ENCODE data around the gene MRPL44. TPM values are rescaled to one million over a fixed set of nuclear protein-coding genes. Genes with fewer than 3 reads are reported as not detected.

Gene MRPL44
- total and polyA plus RNA-seq, 2 of the 13 experiments (the other 11 are each of a cell fraction or from before 2014, with no cell fraction given): 38.4 to 78.0 TPM

DNA sequence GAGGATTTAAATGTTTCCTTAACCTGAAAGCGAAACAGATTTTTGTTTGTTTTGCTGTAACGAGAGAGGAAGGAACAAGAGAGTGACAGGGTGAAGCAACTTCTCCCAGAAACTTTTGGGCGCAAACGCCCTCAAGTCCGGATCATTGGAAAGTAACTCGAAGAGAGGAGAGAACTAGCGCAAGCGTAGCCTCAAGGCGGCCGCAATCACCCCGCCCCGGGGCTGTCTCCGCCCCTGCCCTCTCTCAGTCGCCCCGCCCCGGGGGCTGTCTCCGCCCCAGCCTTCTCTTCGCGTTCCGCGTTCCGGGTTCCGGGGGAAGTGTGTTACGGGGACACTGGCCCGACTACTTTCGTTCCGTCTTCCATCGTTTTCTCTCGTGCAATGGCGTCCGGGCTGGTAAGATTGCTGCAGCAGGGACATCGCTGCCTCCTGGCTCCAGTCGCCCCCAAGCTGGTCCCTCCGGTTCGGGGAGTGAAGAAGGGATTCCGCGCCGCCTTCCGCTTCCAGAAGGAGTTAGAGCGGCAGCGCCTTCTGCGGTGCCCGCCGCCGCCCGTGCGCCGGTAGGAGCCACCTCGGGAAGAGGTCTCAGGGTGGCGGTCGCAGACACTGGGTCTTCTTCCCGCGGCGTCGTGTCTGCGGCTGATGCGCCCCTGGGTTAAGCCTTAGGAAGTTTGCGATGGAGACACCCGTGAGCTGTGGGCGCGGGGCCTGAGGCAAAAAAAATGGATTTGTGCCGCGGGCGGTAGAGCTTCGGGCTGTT, at the start of gene MRPL44 (continued):
- TF ChIP-seq ZNF781 (CRISPR knock-in tag; IDR thresholded peaks at IDR 0.05; ENCODE audit: borderline replicate concordance, not compliant biosample characterization): peak; percentile 98
- no peak for TF ChIP-seq PAF1 (CRISPR knock-in tag; IDR thresholded peaks at IDR 0.05)
- peak; percentile 96 for TF ChIP-seq ZNF709 (CRISPR knock-in tag; IDR thresholded peaks at IDR 0.05)
- peak; percentile 91 for TF ChIP-seq ZNF343 (CRISPR knock-in tag; IDR thresholded peaks at IDR 0.05)
- TF ChIP-seq, protein P1, sequence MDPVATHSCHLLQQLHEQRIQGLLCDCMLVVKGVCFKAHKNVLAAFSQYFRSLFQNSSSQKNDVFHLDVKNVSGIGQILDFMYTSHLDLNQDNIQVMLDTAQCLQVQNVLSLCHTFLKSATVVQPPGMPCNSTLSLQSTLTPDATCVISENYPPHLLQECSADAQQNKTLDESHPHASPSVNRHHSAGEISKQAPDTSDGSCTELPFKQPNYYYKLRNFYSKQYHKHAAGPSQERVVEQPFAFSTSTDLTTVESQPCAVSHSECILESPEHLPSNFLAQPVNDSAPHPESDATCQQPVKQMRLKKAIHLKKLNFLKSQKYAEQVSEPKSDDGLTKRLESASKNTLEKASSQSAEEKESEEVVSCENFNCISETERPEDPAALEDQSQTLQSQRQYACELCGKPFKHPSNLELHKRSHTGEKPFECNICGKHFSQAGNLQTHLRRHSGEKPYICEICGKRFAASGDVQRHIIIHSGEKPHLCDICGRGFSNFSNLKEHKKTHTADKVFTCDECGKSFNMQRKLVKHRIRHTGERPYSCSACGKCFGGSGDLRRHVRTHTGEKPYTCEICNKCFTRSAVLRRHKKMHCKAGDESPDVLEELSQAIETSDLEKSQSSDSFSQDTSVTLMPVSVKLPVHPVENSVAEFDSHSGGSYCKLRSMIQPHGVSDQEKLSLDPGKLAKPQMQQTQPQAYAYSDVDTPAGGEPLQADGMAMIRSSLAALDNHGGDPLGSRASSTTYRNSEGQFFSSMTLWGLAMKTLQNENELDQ (CRISPR knock-in tag; IDR thresholded peaks at IDR 0.05; ENCODE audit: borderline replicate concordance): peak; percentile 97; the same call in 1 of the 2 replicates
- TF ChIP-seq HCFC1 (IDR thresholded peaks at IDR 0.05; ENCODE audit: low read depth, low read length): peak; percentile 91
- TF ChIP-seq ISX (CRISPR knock-in tag; conservative IDR thresholded peaks at IDR 0.05): no peak
- TF ChIP-seq, protein P2, sequence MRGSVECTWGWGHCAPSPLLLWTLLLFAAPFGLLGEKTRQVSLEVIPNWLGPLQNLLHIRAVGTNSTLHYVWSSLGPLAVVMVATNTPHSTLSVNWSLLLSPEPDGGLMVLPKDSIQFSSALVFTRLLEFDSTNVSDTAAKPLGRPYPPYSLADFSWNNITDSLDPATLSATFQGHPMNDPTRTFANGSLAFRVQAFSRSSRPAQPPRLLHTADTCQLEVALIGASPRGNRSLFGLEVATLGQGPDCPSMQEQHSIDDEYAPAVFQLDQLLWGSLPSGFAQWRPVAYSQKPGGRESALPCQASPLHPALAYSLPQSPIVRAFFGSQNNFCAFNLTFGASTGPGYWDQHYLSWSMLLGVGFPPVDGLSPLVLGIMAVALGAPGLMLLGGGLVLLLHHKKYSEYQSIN (CRISPR knock-in tag; IDR thresholded peaks at IDR 0.05; ENCODE audit: borderline replicate concordance): 0 out of 2 replicates have a peak, but pooled peaks have one; percentile 50
- TF ChIP-seq ZC3H13 (CRISPR knock-in tag; IDR thresholded peaks at IDR 0.05): peak; percentile 72; the same call in 1 of the 2 replicates
- TF ChIP-seq ADNP (CRISPR knock-in tag; IDR thresholded peaks at IDR 0.05): no peak
- TF ChIP-seq ZNF556 (CRISPR knock-in tag; IDR thresholded peaks at IDR 0.05; ENCODE audit: borderline replicate concordance): peak; percentile 100
- TF ChIP-seq HNRNPL (IDR thresholded peaks at IDR 0.05; ENCODE audit: low read depth, low read length): peak; percentile 77; the same call in 1 of the 2 replicates
- no peak for TF ChIP-seq RAD51 (IDR thresholded peaks at IDR 0.05; ENCODE audit: borderline replicate concordance)
- TF ChIP-seq, protein P3, sequence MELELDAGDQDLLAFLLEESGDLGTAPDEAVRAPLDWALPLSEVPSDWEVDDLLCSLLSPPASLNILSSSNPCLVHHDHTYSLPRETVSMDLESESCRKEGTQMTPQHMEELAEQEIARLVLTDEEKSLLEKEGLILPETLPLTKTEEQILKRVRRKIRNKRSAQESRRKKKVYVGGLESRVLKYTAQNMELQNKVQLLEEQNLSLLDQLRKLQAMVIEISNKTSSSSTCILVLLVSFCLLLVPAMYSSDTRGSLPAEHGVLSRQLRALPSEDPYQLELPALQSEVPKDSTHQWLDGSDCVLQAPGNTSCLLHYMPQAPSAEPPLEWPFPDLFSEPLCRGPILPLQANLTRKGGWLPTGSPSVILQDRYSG (CRISPR knock-in tag; IDR thresholded peaks at IDR 0.05): no peak
- TF ChIP-seq, protein P4, sequence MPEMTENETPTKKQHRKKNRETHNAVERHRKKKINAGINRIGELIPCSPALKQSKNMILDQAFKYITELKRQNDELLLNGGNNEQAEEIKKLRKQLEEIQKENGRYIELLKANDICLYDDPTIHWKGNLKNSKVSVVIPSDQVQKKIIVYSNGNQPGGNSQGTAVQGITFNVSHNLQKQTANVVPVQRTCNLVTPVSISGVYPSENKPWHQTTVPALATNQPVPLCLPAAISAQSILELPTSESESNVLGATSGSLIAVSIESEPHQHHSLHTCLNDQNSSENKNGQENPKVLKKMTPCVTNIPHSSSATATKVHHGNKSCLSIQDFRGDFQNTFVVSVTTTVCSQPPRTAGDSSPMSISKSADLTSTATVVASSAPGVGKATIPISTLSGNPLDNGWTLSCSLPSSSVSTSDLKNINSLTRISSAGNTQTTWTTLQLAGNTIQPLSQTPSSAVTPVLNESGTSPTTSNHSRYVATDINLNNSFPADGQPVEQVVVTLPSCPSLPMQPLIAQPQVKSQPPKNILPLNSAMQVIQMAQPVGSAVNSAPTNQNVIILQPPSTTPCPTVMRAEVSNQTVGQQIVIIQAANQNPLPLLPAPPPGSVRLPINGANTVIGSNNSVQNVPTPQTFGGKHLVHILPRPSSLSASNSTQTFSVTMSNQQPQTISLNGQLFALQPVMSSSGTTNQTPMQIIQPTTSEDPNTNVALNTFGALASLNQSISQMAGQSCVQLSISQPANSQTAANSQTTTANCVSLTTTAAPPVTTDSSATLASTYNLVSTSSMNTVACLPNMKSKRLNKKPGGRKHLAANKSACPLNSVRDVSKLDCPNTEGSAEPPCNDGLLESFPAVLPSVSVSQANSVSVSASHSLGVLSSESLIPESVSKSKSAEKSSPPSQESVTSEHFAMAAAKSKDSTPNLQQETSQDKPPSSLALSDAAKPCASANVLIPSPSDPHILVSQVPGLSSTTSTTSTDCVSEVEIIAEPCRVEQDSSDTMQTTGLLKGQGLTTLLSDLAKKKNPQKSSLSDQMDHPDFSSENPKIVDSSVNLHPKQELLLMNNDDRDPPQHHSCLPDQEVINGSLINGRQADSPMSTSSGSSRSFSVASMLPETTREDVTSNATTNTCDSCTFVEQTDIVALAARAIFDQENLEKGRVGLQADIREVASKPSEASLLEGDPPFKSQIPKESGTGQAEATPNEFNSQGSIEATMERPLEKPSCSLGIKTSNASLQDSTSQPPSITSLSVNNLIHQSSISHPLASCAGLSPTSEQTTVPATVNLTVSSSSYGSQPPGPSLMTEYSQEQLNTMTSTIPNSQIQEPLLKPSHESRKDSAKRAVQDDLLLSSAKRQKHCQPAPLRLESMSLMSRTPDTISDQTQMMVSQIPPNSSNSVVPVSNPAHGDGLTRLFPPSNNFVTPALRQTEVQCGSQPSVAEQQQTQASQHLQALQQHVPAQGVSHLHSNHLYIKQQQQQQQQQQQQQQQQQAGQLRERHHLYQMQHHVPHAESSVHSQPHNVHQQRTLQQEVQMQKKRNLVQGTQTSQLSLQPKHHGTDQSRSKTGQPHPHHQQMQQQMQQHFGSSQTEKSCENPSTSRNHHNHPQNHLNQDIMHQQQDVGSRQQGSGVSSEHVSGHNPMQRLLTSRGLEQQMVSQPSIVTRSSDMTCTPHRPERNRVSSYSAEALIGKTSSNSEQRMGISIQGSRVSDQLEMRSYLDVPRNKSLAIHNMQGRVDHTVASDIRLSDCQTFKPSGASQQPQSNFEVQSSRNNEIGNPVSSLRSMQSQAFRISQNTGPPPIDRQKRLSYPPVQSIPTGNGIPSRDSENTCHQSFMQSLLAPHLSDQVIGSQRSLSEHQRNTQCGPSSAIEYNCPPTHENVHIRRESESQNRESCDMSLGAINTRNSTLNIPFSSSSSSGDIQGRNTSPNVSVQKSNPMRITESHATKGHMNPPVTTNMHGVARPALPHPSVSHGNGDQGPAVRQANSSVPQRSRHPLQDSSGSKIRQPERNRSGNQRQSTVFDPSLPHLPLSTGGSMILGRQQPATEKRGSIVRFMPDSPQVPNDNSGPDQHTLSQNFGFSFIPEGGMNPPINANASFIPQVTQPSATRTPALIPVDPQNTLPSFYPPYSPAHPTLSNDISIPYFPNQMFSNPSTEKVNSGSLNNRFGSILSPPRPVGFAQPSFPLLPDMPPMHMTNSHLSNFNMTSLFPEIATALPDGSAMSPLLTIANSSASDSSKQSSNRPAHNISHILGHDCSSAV (CRISPR knock-in tag; IDR thresholded peaks at IDR 0.05; ENCODE audit: borderline replicate concordance): no peak
- peak; percentile 89; the same call in 1 of the 2 replicates for TF ChIP-seq ZNF724P (CRISPR knock-in tag; IDR thresholded peaks at IDR 0.05; ENCODE audit: borderline replicate concordance)

All from HepG2 (cell line).